K562 (cell line): ENCODE results near the gene ACSF2. TPM values are rescaled to one million over a fixed set of nuclear protein-coding genes. Genes with fewer than 3 reads are reported as not detected.
A peak's percentile ranks its signal among the peaks of the same experiment; 100 is the strongest.

Experiments
- ATAC-seq: fragments of 200-7000 bp; cut with Tn5 transposase; 3 replicates; pipeline ENCODE4 v1.9.1; 2020; ENCODE audit warnings: moderate library complexity
- BruUV-seq: library from RNA; stranded (reverse); fragments of 400-500 nt; replicated peaks from 2 replicates; lab custom pipeline; 2021; lab: Mats Ljungman, UMichigan
- CTCF ChIA-PET: fragments of 300-600 bp; formaldehyde crosslinking; extraction: SDS; loops from one replicate; lab custom pipeline; 2021; ENCODE audit warnings: low intra/inter-chr PET ratio; lab: Yijun Ruan, JAX
- POLR2A ChIA-PET: fragments of 300-600, 350-650 bp; sonication (Branson Sonifier 250); formaldehyde crosslinking; extraction: SDS; loops from one replicate; lab custom pipeline; 2021; ENCODE audit warnings: antibody characterized with exemption, inconsistent platforms; lab: Yijun Ruan, JAX
- DNase-seq, 4 experiments: peaks; one replicate each; pipeline versions ENCODE4 v3.0.0 to v3.0.0-alpha.2; 2011 to 2018; ENCODE audit warnings: low spot score in 3 of 4, mixed read lengths in 3 of 4; ENCODE audit errors: extremely low read depth in 1 of 4
- FAIRE-seq: peaks from 2 replicates; lab custom pipeline; 2011; peaks lifted over from hg19 to GRCh38; lab: Jason Lieb, UNC
- H2AFZ ChIP-seq: 2 replicates; pipeline ENCODE4 v1.6.0; 2011; ENCODE audit warnings: low read depth, low read length, control low read depth, inconsistent platforms
- H3K27ac ChIP-seq: fragments of 200-600 bp; 3 replicates; pipeline ENCODE4 v1.8.0; 2011; ENCODE audit warnings: low read depth, mild to moderate bottlenecking, control low read depth, inconsistent platforms, low read length, moderate library complexity, mixed read lengths; ENCODE audit errors: extremely low read depth
- H3K27me3 ChIP-seq, 2 experiments: fragments of 300-600 bp in 1 of 2; 2 replicates in 1 of 2; 3 replicates in 1 of 2; pipeline versions ENCODE4 v1.6.0 to v1.8.0; 2011; ENCODE audit warnings: inconsistent platforms in 2 of 2, low read length in 2 of 2, mild to moderate bottlenecking in 1 of 2, mixed read lengths in 1 of 2, moderate library complexity in 1 of 2; ENCODE audit not compliant: control insufficient read depth in 2 of 2, insufficient read depth in 2 of 2
- H3K36me3 ChIP-seq: fragments of 300-600 bp; 3 replicates; pipeline ENCODE4 v1.8.0; 2011; ENCODE audit warnings: mild to moderate bottlenecking, low read length, inconsistent platforms; ENCODE audit not compliant: control insufficient read depth, insufficient read depth
- H3K4me1 ChIP-seq, 2 experiments: fragments of 200-600 bp in 1 of 2; replicated peaks in 1 of 2; 2 replicates in 1 of 2; 3 replicates in 1 of 2; pipeline versions ENCODE4 v1.5.1 to v1.8.0; 2011; ENCODE audit warnings: inconsistent platforms in 2 of 2, low read length in 2 of 2, mild to moderate bottlenecking in 1 of 2, mixed read lengths in 1 of 2, moderate library complexity in 1 of 2; ENCODE audit not compliant: control insufficient read depth in 2 of 2, insufficient read depth in 2 of 2
- H3K4me2 ChIP-seq: 2 replicates; pipeline ENCODE4 v1.6.1; 2011; ENCODE audit warnings: low read length, control low read depth, inconsistent platforms, mixed read lengths; ENCODE audit not compliant: insufficient read depth
- H3K4me3 ChIP-seq: fragments of 200-600 bp; sonication (generic), shearing (Covaris generic); 2 replicates; pipeline ENCODE4 v1.5.1; 2016; ENCODE audit warnings: control low read depth, inconsistent platforms
- H3K79me2 ChIP-seq: fragments of 200-600 bp; 3 replicates; pipeline ENCODE4 v1.8.0; 2011; ENCODE audit warnings: low read length, inconsistent platforms; ENCODE audit not compliant: control insufficient read depth, insufficient read depth
- H3K9ac ChIP-seq, 2 experiments: 2 replicates each; pipeline versions ENCODE4 v1.6.0 to v1.6.1; 2011; ENCODE audit warnings: low read depth in 2 of 2, low read length in 2 of 2, control low read depth in 1 of 2, inconsistent platforms in 1 of 2, mild to moderate bottlenecking in 1 of 2, mixed read lengths in 1 of 2; ENCODE audit not compliant: insufficient read depth in 1 of 2
- H3K9me1 ChIP-seq: one replicate; pipeline ENCODE4 v1.6.0; 2011; ENCODE audit warnings: inconsistent platforms, mild to moderate bottlenecking, low read length, moderate library complexity; ENCODE audit not compliant: control insufficient read depth, insufficient read depth
- H3K9me3 ChIP-seq: replicated peaks from 2 replicates; pipeline ENCODE4 v1.5.1; 2011; ENCODE audit warnings: low read depth, low read length, inconsistent platforms; ENCODE audit not compliant: control insufficient read depth, insufficient read depth
- H4K20me1 ChIP-seq: replicated peaks from 2 replicates; pipeline ENCODE4 v1.6.1; 2011; ENCODE audit warnings: low read length, inconsistent platforms, mixed read lengths; ENCODE audit not compliant: control insufficient read depth, insufficient read depth
- BHLHE40 ChIP-seq: IDR thresholded peaks from 2 replicates; pipeline ENCODE4 v1.6.1; 2011; ENCODE audit warnings: low read length, improper control_type of control experiment
- HDAC3 ChIP-seq: fragments of 450-650 bp; IDR thresholded peaks from 2 replicates; pipeline ENCODE4 v1.6.1; 2018; ENCODE audit warnings: borderline replicate concordance, mild to moderate bottlenecking, moderate library complexity; ENCODE audit not compliant: partially characterized antibody
- MAFG ChIP-seq: fragments of 450-650 bp; conservative IDR thresholded peaks from 2 replicates; pipeline ENCODE4 v1.6.1; 2016; ENCODE audit warnings: missing genetic modification characterization, missing compliant biosample characterization
- MEIS2 ChIP-seq: fragments of 450-650 bp; IDR thresholded peaks from 2 replicates; pipeline ENCODE4 v1.6.1; 2014; ENCODE audit warnings: mild to moderate bottlenecking; ENCODE audit not compliant: partially characterized antibody
- RAD51 ChIP-seq: fragments of 450-650 bp; IDR thresholded peaks from 2 replicates; pipeline ENCODE4 v1.7.1; 2016; ENCODE audit warnings: low read depth, mild to moderate bottlenecking, borderline replicate concordance
- USF2 ChIP-seq: sonication (generic); formaldehyde crosslinking; IDR thresholded peaks from 2 replicates; pipeline ENCODE4 v1.5.0; 2020; ENCODE audit warnings: missing genetic modification reagents
- WGBS: fragments of 100-300 bp; shearing (Covaris generic); methylation state at CpG from one replicate; pipeline ENCODE4 v1.1.6; 2016; ENCODE audit warnings: low coverage, mixed read lengths; ENCODE audit not compliant: insufficient coverage; ENCODE audit errors: missing lambda C conversion rate; 5-methylcytosine and 5-hydroxymethylcytosine counted together
- in situ Hi-C: fragments of 300-500 bp; cut with MboI; formaldehyde crosslinking; loops from 4 replicates; pipeline ENCODE4 v1.15.0; 2018; ENCODE audit warnings: inconsistent platforms, mixed read lengths
- intact Hi-C: fragments of 100-400 bp; cut with micrococcal nuclease; formaldehyde crosslinking; loops from 2 replicates; pipeline ENCODE4 v1.14.2; 2022
- polyA plus RNA-seq, 8 experiments: library from polyadenylated mRNA; depleted of rRNA in 4 of 8; stranded (reverse) in 5 of 8; unstranded in 3 of 8; fragments of >200 nt; fragmentation: Nextera tagmentation in 2 of 8; fragmentation: Illumina TruSeq in 1 of 8; extraction: Ambion mirVana in 2 of 8; extraction: Trizol in 1 of 8; gene quantifications; 2 replicates each; pipeline versions ENCODE4 v1.2.1 to v1.2.3, GENCODE V29; 2011 to 2014; ENCODE audit warnings: inconsistent platforms in 1 of 8, missing spikeins in 1 of 8
- total RNA-seq, 7 experiments: library from RNA; depleted of rRNA in 6 of 7; stranded (reverse); fragments of >200 nt in 6 of 7; fragmentation: Illumina TruSeq in 2 of 7; extraction: Trizol in 2 of 7; gene quantifications; 2 replicates each; pipeline versions ENCODE4 v1.2.1 to v1.2.3, GENCODE V29; 2011 to 2021; ENCODE audit warnings: low replicate concordance in 1 of 7
- TF ChIP-seq, protein P1 (sequence below): fragments of 450-650 bp; IDR thresholded peaks from 2 replicates; pipeline ENCODE4 v1.6.1; 2016
- TF ChIP-seq, protein P2 (sequence below): fragments of 450-650 bp; IDR thresholded peaks from 2 replicates; pipeline ENCODE4 v1.6.1; 2016; ENCODE audit warnings: mild to moderate bottlenecking, moderate library complexity

Gene ACSF2
- total and polyA plus RNA-seq, 9 of the 15 experiments (the other 6 are each of a cell fraction or from before 2014, with no cell fraction given), result 0.89 to 6.1 (median 3.5) TPM

- Histone ChIP-seq H3K27ac (no peak overlapping the region), H3K4me3 (no peak overlapping the region), H4K20me1 (no peaks in the 10 kb centered on the region), H3K9me1 (no peaks in the 10 kb centered on the region), H3K4me1 (peaks cover 34 to 36% of the 10 kb centered on the region in 2 experiments), H3K36me3 (no peaks in the 10 kb centered on the region), H3K4me2 (no peak overlapping the region), H3K27me3 (no peaks in the 10 kb centered on the region), H3K9ac (no peak overlapping the region), H3K79me2 (no peaks in the 10 kb centered on the region), H2AFZ (peak overlapping the region; percentile 49; the same call in 1 of the 2 replicates), H3K9me3 (no peaks in the 10 kb centered on the region)
- peak; percentile 37 to 73 (median 52) for DNase-seq
- POLR2A ChIA-PET, result interaction anchor here (1.2 to 1.7 kb wide), 2 partner anchors 28 to 49 kb away, joined by 3 to 5 read pairs; no protein-coding TSS in a partner anchor
- intact Hi-C loops, result no loop called here
- ATAC-seq, result peak; percentile 17; the same call in 2 of the 3 replicates
- no peak for FAIRE-seq
- CTCF ChIA-PET, result no interaction called here
- 19% methylated on average over 6 of the region's 6 CpGs for WGBS
- BruUV-seq, result no TSS peak
- in situ Hi-C loops, result no loop called here
- TF ChIP-seq HDAC3, result no peak
- TF ChIP-seq BHLHE40, result peak; percentile 57; the same call in 1 of the 2 replicates
- TF ChIP-seq USF2 (CRISPR knock-in tag), result peak; percentile 57
- TF ChIP-seq, protein P1, sequence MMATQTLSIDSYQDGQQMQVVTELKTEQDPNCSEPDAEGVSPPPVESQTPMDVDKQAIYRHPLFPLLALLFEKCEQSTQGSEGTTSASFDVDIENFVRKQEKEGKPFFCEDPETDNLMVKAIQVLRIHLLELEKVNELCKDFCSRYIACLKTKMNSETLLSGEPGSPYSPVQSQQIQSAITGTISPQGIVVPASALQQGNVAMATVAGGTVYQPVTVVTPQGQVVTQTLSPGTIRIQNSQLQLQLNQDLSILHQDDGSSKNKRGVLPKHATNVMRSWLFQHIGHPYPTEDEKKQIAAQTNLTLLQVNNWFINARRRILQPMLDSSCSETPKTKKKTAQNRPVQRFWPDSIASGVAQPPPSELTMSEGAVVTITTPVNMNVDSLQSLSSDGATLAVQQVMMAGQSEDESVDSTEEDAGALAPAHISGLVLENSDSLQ, result peak; percentile 98
- peak; percentile 17; the same call in 1 of the 2 replicates for TF ChIP-seq MAFG (tag)
- TF ChIP-seq RAD51, result peak; percentile 53; the same call in 1 of the 2 replicates
- TF ChIP-seq MEIS2, result peak; percentile 96
- TF ChIP-seq, protein P2, sequence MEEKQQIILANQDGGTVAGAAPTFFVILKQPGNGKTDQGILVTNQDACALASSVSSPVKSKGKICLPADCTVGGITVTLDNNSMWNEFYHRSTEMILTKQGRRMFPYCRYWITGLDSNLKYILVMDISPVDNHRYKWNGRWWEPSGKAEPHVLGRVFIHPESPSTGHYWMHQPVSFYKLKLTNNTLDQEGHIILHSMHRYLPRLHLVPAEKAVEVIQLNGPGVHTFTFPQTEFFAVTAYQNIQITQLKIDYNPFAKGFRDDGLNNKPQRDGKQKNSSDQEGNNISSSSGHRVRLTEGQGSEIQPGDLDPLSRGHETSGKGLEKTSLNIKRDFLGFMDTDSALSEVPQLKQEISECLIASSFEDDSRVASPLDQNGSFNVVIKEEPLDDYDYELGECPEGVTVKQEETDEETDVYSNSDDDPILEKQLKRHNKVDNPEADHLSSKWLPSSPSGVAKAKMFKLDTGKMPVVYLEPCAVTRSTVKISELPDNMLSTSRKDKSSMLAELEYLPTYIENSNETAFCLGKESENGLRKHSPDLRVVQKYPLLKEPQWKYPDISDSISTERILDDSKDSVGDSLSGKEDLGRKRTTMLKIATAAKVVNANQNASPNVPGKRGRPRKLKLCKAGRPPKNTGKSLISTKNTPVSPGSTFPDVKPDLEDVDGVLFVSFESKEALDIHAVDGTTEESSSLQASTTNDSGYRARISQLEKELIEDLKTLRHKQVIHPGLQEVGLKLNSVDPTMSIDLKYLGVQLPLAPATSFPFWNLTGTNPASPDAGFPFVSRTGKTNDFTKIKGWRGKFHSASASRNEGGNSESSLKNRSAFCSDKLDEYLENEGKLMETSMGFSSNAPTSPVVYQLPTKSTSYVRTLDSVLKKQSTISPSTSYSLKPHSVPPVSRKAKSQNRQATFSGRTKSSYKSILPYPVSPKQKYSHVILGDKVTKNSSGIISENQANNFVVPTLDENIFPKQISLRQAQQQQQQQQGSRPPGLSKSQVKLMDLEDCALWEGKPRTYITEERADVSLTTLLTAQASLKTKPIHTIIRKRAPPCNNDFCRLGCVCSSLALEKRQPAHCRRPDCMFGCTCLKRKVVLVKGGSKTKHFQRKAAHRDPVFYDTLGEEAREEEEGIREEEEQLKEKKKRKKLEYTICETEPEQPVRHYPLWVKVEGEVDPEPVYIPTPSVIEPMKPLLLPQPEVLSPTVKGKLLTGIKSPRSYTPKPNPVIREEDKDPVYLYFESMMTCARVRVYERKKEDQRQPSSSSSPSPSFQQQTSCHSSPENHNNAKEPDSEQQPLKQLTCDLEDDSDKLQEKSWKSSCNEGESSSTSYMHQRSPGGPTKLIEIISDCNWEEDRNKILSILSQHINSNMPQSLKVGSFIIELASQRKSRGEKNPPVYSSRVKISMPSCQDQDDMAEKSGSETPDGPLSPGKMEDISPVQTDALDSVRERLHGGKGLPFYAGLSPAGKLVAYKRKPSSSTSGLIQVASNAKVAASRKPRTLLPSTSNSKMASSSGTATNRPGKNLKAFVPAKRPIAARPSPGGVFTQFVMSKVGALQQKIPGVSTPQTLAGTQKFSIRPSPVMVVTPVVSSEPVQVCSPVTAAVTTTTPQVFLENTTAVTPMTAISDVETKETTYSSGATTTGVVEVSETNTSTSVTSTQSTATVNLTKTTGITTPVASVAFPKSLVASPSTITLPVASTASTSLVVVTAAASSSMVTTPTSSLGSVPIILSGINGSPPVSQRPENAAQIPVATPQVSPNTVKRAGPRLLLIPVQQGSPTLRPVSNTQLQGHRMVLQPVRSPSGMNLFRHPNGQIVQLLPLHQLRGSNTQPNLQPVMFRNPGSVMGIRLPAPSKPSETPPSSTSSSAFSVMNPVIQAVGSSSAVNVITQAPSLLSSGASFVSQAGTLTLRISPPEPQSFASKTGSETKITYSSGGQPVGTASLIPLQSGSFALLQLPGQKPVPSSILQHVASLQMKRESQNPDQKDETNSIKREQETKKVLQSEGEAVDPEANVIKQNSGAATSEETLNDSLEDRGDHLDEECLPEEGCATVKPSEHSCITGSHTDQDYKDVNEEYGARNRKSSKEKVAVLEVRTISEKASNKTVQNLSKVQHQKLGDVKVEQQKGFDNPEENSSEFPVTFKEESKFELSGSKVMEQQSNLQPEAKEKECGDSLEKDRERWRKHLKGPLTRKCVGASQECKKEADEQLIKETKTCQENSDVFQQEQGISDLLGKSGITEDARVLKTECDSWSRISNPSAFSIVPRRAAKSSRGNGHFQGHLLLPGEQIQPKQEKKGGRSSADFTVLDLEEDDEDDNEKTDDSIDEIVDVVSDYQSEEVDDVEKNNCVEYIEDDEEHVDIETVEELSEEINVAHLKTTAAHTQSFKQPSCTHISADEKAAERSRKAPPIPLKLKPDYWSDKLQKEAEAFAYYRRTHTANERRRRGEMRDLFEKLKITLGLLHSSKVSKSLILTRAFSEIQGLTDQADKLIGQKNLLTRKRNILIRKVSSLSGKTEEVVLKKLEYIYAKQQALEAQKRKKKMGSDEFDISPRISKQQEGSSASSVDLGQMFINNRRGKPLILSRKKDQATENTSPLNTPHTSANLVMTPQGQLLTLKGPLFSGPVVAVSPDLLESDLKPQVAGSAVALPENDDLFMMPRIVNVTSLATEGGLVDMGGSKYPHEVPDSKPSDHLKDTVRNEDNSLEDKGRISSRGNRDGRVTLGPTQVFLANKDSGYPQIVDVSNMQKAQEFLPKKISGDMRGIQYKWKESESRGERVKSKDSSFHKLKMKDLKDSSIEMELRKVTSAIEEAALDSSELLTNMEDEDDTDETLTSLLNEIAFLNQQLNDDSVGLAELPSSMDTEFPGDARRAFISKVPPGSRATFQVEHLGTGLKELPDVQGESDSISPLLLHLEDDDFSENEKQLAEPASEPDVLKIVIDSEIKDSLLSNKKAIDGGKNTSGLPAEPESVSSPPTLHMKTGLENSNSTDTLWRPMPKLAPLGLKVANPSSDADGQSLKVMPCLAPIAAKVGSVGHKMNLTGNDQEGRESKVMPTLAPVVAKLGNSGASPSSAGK, result peak; percentile 37; the same call in 1 of the 2 replicates
These were observed 2.4 kb upstream of the ACSF2 start for GRCh38 chr17:50423553-50424159.
